ENCODE results near the gene MTAP.

Gene MTAP

DNA sequence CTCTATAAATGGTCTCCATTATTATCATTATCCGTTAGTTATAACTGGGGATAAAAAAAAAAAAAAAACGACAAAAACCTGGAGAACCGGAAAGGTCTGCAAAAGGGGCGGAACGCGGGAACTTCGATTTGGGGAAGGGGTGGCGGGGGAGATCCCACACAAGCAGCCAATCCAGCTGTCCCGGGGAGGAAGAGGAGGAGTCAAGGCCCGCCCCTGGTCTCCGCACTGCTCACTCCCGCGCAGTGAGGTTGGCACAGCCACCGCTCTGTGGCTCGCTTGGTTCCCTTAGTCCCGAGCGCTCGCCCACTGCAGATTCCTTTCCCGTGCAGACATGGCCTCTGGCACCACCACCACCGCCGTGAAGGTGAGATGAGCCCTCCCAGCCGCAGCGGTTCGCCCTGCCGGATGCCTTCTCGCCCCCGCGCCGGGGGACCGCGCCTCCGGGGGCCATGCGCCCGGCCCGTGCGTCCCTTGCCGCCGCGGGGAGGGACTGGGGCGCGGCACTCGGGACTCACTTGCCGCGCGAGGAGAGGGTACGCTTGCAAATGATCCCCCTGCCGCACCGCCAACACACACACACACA, at the start of gene MTAP:
Gene MTAP, plus strand, starts transcription at position 219 of the 583 bp plus-strand sequence. Its CDS starts 113 bp downstream, at position 332.
- peak; percentile 87 to 88 for ATAC-seq

DNA sequence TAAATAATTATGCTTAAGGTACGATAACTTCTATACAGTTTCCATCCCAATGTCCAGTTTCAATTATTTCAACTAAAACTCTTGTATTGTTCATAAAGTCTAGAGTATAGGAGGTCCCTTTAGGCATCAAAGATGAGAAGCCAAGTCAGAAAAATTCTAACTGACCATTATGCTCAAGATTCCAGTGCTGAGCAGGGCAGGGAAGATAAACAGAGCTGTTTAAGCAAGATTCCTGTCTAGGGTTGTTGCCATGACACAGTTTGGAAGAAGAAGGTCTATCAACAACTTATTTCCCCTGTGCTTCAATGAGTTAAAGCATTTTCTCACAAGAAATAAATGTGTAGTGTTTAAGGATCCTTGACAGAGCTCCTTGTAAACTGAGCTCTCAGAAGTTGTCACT, 48.9 kb upstream of the MTAP start:
- ATAC-seq, result no peak

GRCh38 chr9:21754741-21755140, 47.7 kb upstream of the MTAP start:
- ATAC-seq, result no peak

- no peak for ATAC-seq
Measured at GRCh38 chr9:21758540-21758939, 43.9 kb upstream of the MTAP start.

DNA sequence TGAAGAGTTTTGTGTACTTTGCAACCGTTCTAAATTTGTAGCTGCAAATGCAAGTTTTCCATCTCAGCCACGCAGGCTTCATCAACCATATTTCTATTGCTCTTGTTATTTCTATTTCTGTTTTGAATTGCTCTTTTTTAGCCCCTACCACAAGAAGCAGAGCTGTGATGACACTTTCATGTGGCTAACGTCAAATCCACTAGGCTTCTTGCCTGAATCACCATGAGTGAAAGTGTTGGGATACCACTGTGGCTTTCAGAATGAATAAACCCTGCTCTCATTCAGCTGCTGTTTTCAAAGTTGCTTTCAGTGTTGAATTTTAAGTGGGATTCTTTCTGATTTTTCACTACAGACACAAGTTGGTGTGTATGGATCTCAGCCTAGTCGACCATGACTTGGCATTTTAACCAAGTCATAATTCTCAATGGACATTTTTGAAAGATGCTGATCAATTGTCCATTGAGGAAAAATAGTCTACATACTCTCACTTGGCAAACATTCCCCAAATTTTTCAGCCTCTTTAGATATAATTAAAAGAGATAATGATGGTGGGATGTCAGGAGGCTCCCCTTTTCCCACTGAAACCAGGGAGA, 41.0 kb upstream of the MTAP start:
- peak; percentile 25 to 64 for ATAC-seq

DNA sequence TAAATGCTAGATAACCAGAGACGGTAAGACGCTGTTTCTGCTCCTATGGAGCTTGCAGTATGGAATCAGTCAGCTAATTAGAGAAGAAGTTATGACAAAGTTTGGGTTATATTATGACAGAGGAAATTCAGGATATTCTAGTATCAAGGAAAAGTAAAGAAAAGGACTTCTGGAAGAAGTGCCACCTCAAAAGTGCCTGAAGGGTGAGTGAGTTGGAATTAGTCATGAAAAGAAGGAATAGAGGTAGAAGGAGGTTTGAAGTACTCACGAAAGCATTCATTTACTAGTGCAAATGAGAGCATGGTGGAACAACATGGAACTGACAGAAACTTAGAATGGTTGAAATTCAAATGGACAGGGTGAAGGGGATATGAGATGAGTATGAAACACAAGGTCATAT, 40.4 kb upstream of the MTAP start:
- no peak for ATAC-seq

DNA sequence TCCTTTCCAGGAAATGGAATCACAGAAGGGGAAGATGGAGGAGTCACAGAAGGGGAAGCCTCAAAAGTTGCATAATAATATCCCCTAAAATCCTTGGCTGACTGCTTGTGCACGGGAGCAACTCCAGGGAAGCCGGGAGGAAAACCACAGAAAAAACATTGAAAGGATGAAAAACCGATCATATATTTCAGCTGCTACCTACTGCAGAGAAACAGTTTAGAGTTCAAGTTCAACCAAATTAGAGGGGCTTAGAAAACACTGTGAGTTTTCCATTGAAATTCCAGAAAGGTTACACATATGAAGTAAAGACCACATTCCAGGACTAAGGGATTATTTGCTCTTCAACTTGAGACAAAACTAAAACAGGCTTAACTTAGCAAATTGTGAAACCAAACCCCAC, 37.6 kb upstream of the MTAP start:
- no peak for ATAC-seq

DNA sequence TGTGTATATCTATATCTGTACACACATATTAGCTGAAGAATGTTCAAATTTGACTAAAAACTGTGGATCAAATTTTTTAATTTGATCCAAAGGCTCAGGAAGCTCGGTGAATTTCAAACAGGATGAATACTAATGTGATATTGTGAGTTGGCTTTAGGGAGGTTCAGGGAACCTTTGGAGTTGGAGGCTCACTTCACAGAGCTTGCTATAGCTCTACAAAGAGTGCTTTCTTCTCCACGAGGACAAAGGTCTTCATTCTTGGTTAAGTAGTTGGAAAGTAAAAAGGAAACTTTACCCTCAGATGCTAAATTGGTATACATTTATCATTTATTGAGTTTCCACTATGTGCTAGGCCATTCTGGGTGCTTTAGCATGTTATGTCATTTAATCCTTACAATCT, 36.3 kb upstream of the MTAP start:
- no peak for ATAC-seq

DNA sequence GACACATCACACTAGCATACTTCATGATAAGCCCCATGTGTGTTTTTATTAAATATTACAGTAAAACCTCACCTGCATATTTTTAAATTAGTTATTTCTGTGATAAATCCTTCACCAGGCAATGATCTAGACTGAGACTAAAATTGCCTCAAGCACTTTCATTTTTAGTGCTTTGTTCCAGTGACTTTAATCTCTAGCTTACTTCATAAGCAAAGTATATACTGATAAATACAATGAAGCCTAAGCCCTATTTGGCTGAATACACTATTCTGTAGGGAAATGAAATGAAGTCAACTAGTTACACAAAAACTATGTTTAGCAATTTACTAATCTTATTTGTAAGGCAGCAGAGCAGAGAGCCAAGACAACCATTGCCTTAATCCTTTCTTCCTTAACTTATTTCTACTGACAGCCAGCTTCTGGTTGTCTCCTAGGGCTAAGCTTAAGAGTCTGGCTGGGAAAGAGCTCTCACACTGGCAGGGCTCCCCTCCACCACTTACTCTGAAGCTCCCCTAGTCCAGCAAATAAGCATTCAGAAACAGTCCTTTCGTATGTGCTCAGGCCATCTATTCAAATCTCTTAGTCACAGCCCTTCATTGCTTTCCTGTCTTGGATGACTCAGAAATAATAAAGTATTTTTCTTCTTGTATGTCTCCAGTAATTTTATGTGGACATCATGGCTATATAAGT, 31.4 kb upstream of the MTAP start:
- ATAC-seq, result no peak

- no peak for ATAC-seq
Measured at GRCh38 chr9:21777701-21778100, 24.7 kb upstream of the MTAP start.

DNA sequence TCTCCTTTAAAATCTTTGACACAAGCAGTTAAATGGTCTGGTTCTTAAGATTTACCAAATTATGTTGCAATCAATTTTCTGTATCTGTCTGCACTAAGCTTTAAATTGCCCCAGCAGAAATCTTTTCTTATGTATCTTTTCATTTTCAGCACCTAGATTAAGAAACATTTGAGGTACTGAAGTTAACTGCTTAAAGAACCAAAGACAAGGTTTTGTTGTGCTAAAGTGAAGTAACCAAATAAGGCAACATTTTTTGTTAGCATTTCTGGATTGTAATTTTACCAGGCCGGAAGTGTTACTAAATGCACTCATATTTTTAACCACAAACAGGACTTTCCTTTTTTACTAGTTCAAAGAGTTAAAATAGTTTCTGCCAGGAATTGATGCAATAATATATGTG, 24.1 kb upstream of the MTAP start:
- no peak for ATAC-seq

- no peak for ATAC-seq
Measured at GRCh38 chr9:21779397-21779796, 23.0 kb upstream of the MTAP start.

DNA sequence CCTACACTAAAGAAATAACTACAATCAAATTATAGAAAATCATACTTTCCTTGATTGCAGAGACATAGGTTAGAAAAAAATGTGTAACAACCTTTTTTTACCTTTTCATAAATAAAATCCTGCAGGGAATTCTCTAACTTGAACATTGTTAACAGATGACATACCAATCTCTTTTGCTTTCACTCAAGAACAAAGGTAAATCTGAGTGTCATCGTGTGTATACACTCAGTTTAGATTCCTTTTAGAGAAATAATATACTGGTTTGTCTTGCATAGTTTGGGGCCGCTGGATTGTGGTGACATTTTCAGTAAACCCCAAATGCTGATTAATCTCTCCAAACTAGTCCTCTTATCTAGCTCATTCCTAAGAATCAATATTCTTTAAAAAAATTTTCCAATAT, 20.8 kb upstream of the MTAP start:
- no peak for ATAC-seq

DNA sequence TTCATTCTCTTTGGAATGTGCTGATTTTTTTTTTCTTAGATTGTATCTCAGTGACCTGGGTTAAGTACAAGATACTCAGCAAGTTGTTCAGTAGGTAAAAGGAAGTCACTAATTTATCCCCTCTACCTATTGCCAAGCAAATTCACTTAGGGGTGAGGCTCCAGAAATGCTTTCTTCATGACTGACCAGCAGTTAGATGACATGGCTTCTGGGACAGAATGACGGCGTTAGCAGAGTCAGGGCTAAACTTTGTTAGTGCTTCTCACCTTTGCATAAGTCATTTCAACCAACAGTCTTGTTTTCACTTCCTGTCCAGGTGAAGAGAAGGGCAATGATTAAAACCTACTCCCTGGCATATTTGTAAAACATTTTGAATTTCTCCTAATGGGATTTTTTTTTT, 20.2 kb upstream of the MTAP start:
- ATAC-seq, result no peak

GRCh38 chr9:21788752-21789151, 13.7 kb upstream of the MTAP start:
- no peak for ATAC-seq

DNA sequence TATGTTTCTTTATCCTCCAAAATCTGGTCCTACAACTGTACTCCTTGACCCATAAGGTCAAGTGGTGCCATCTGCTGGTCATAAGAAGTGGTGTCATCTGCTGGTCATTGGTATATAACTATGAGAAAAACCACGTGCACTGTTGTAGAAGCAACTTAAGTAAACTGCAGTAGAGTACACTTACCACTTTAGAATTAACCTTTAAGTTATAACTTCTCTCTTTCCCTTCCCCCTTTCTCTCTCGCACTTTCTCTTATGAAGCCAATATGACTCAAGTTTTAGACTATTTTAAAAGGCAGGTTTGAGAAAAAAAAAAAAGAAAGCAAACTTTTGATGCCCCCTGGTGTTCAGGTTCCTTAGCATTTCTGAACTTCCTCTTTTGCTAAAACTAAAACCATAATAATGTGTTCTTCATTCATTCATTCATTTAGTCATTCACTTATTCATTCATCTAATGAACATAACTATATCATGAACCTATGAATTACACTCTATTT, 12.8 kb upstream of the MTAP start:
- peak; percentile 88 to 93 for ATAC-seq

- no peak for ATAC-seq
Measured at GRCh38 chr9:21795483-21795882, 7.0 kb upstream of the MTAP start.

GRCh38 chr9:21796768-21797167, 5.7 kb upstream of the MTAP start:
- no peak for ATAC-seq

- ATAC-seq, result no peak
Measured at GRCh38 chr9:21800931-21801682, 1.3 kb upstream of the MTAP start.

GRCh38 chr9:21801683-21802417, 586 bp upstream of the MTAP start:
- peak; percentile 14 to 26 for ATAC-seq

DNA sequence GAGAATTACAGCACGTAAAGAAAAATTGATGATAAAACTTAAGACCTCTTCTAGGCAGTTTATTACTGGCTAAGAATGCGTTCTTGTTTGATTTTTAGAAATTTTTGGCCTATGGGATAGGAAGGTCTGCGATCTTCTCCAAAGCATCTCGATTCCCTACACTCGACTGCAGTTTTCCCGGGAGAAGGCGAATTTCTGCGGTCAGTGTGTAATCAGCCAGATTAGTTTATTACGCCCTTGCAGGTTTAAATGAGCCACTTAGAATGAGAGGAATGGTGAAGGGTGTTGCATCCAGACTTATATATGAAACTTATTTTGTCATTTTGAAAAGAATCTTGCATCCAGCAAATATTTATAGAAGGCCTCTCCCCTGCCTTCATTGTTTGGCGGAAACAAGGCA, 1.2 kb downstream of the MTAP start:
- no peak for ATAC-seq

DNA sequence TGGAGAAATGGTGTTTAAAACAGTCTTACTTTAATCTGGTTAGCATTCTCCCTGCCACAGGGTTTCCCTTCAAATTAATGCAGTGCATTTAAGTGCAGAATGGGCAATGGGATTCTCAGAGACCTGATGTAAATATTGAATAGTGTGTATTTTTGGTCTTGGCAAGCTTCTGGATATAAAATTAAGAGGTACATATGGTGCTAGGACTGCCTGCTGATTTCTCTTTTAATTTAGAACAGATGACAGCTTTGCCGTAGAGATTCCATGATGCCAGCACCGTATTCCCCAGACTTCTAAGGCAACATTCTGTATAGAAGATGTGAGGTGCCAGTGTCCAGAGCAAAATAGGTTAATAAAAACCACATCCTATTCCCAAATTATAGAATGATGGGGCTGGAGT, 1.9 kb downstream of the MTAP start:
- no peak for ATAC-seq

- no peak for ATAC-seq
Measured at GRCh38 chr9:21804791-21805190, 2.4 kb downstream of the MTAP start.
